ENCODE results near the gene MRPL38.

GRCh38 chr17:75925103-75925502 lies 20.4 kb upstream of the MRPL38 start:
- no peak for TF ChIP-seq CTCF (IDR thresholded peaks at IDR 0.05)
- no peak for TF ChIP-seq POLR2AphosphoS5 (IDR thresholded peaks at IDR 0.05; ENCODE audit: insufficient read depth in 1 of 2, low read depth in 1 of 2)
